CD8-positive, alpha-beta memory T cell (primary cell): ENCODE results near the gene HES2. TPM values are rescaled to one million over a fixed set of nuclear protein-coding genes. Genes with fewer than 3 reads are reported as not detected.
A peak's percentile ranks its signal among the peaks of the same experiment; 100 is the strongest.

ENCODE experiments used
- CTCF ChIA-PET: fragments of 350-600 bp; sonication (Branson Sonifier 250); formaldehyde crosslinking; loops from one replicate; lab custom pipeline; 2021; ENCODE audit warnings: antibody characterized with exemption; lab: Charles Lee
- POLR2A ChIA-PET: fragments of 350-600 bp; sonication (Branson Sonifier 250); formaldehyde crosslinking; loops from one replicate; lab custom pipeline; 2021; ENCODE audit warnings: antibody characterized with exemption; lab: Charles Lee
- DNase-seq, 5 donors: peaks; one replicate each; pipeline versions ENCODE4 v3.0.0 to v3.0.0-alpha.2; 2020 to 2022; ENCODE audit warnings: mixed read lengths in 1 of 5
- H3K27ac ChIP-seq: one replicate; pipeline ENCODE4 v1.7.0; 2013; ENCODE audit warnings: low read depth, mild to moderate bottlenecking, low read length, moderate library complexity
- H3K27me3 ChIP-seq: 2 replicates; pipeline ENCODE4 v1.7.0; 2013; ENCODE audit warnings: low read length, mild to moderate bottlenecking; ENCODE audit not compliant: insufficient read depth, poor library complexity, severe bottlenecking
- H3K36me3 ChIP-seq: 2 replicates; pipeline ENCODE4 v1.7.0; 2013; ENCODE audit warnings: mild to moderate bottlenecking, low read length, moderate library complexity; ENCODE audit not compliant: insufficient read depth
- H3K4me1 ChIP-seq: 2 replicates; pipeline ENCODE4 v1.7.0; 2013; ENCODE audit warnings: mild to moderate bottlenecking, low read length, moderate library complexity; ENCODE audit not compliant: insufficient read depth
- H3K4me3 ChIP-seq: 2 replicates; pipeline ENCODE4 v1.7.0; 2013; ENCODE audit warnings: mild to moderate bottlenecking, low read length
- H3K9me3 ChIP-seq: 2 replicates; pipeline ENCODE4 v1.7.0; 2013; ENCODE audit warnings: mild to moderate bottlenecking, low read length
- H3K27ac Mint-ChIP-seq, 8 donors: one replicate each; pipeline ENCODE4 v1.8.0; 2020 to 2021; ENCODE audit warnings: mixed read lengths in 8 of 8, mild to moderate bottlenecking in 6 of 8, inconsistent platforms in 3 of 8, moderate library complexity in 3 of 8
- H3K27me3 Mint-ChIP-seq, 2 donors: one replicate each; pipeline ENCODE4 v1.8.0; 2020 to 2021; ENCODE audit warnings: mixed read lengths in 2 of 2, mild to moderate bottlenecking in 1 of 2, moderate library complexity in 1 of 2
- H3K36me3 Mint-ChIP-seq, 3 donors: one replicate each; pipeline ENCODE4 v1.8.0; 2020 to 2021; ENCODE audit warnings: mixed read lengths in 3 of 3, inconsistent platforms in 1 of 3, mild to moderate bottlenecking in 1 of 3
- H3K4me1 Mint-ChIP-seq, 3 donors: one replicate each; pipeline ENCODE4 v1.8.0; 2020 to 2021; ENCODE audit warnings: mixed read lengths in 3 of 3, inconsistent platforms in 1 of 3, mild to moderate bottlenecking in 1 of 3
- H3K4me3 Mint-ChIP-seq, 7 donors: one replicate each; pipeline ENCODE4 v1.8.0; 2020 to 2021; ENCODE audit warnings: mixed read lengths in 7 of 7, mild to moderate bottlenecking in 6 of 7, moderate library complexity in 4 of 7, inconsistent platforms in 2 of 7
- H3K9me3 Mint-ChIP-seq, 5 donors: one replicate each; pipeline ENCODE4 v1.8.0; 2020 to 2022; ENCODE audit warnings: mixed read lengths in 5 of 5, mild to moderate bottlenecking in 3 of 5, moderate library complexity in 2 of 5, inconsistent platforms in 1 of 5
- polyA plus RNA-seq: library from polyadenylated mRNA; unstranded; fragments of 300-500 nt; fragmentation: Illumina TruSeq; gene quantifications from one replicate; pipeline ENCODE4 v1.2.3, GENCODE V29; 2021
- total RNA-seq, 2 experiments: library from RNA; stranded (reverse); gene quantifications; one replicate each; pipeline ENCODE4 v1.2.3, GENCODE V29; 2021

The HES2 gene
- total and polyA plus RNA-seq, 3 experiments from 2014 or later = 0.18 to 0.35 TPM; not detected in 1

DNA sequence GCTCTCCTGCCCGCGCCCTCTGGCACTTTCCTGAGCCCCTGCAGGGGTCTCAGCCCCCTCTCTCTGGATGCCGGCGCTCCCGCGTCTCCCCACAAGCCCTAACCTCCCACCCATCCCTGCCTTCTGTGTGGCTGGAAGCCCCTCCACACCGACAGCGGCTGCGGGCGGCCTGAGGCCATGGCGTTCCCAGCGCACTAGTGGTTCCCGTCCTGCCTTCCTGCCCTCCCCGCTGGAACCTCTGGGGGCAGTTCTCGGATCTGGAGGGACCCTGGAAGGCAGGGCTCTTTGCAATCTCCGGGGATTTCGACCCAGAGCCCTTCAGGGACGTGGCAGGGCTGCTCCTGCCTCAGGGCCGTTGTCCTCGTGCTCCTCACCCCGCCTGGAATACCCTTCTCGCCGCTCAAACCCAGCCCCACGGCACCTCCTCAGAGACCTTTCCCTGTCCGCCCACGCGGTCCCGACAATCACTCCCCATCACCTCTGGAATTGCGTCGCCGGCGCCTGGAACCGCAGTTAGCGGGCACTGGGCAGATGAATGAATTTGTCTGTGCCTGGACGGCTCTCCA lies 4.4 kb upstream of the HES2 start:
- CTCF ChIA-PET = interaction anchor here (0.7 to 6.4 kb wide), 21 partner anchors 10 to 221 kb away, joined by 3 to 92 read pairs (median 3); partner anchors contain the start of genes NOL9, PLEKHG5, TAS1R1 and TNFRSF25
- no peak overlapping the region for H3K27ac ChIP-seq
- peak overlapping the region in 1 of 8 donors; percentile 29 for H3K27ac Mint-ChIP-seq
- no peaks in the 10 kb centered on the region for H3K36me3 Mint-ChIP-seq
- DNase-seq = no peak
- POLR2A ChIA-PET = no interaction called here
- H3K4me1 Mint-ChIP-seq = peaks cover 9 to 28% (median 17%) of the 10 kb centered on the region in 3 donors
- H3K4me3 Mint-ChIP-seq = peak overlapping the region; percentile 63 to 84 (median 66)
- no peaks in the 10 kb centered on the region for H3K9me3 ChIP-seq
- H3K4me1 ChIP-seq = peaks cover 16% of the 10 kb centered on the region
- no peaks in the 10 kb centered on the region for H3K9me3 Mint-ChIP-seq
- H3K4me3 ChIP-seq = peak overlapping the region; percentile 32
- H3K27me3 ChIP-seq = peaks cover 40% of the 10 kb centered on the region
- peaks cover 36 to 42% of the 10 kb centered on the region in 2 donors for H3K27me3 Mint-ChIP-seq
- no peaks in the 10 kb centered on the region for H3K36me3 ChIP-seq

DNA sequence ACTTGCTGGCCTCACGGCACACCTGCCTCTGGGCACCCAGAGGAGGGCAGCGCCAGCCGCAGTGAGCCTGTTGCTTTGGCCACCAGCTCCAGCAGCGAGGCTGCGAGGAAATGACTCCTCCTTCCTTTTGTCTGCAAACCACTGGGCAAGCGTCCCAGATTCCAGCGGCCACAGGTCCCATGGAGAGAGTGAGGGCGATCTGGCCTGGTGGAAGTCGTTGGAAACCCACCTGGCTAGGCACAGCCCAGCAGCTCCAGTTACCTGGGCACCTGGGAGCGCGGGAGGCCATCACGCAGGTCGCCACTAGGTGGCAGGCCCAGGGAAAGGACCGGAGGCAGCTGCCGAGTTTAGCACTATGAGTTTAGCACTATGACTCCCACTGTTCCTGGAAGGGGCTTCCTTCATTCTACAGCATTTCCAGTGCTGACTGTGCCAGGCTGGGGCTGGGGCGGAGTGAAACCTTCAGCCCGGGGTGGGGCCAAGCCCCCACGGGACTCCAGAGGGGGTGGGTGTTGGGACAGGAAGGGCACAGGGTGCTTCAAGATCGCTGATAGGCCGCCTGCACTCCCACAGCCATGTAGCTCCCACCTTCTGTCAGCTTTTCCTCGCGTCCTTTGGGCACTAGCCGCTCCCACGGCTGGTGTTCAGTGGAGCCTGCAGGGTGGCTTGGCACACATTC lies 3.7 kb upstream of the HES2 start:
- H3K4me1 ChIP-seq = peaks cover 16% of the 10 kb centered on the region
- peak; percentile 51 to 73 (median 58) for DNase-seq
- POLR2A ChIA-PET = interaction anchor here (0.6 kb wide), 2 partner anchors 40 to 66 kb away, joined by 4 to 6 read pairs; no protein-coding TSS in a partner anchor
- H3K27ac ChIP-seq = no peak overlapping the region
- peak overlapping the region; percentile 32 for H3K4me3 ChIP-seq
- Mint-ChIP-seq H3K27me3 (peaks cover 35 to 44% of the 10 kb centered on the region in 2 donors), H3K4me1 (peaks cover 9 to 29% (median 17%) of the 10 kb centered on the region in 3 donors), H3K9me3 (no peaks in the 10 kb centered on the region), H3K4me3 (peak overlapping the region; percentile 50 to 76 (median 66)), H3K27ac (no peak overlapping the region), H3K36me3 (no peaks in the 10 kb centered on the region)
- CTCF ChIA-PET = interaction anchor here (0.7 to 6.4 kb wide), 33 partner anchors 9 to 223 kb away, joined by 3 to 92 read pairs (median 3); partner anchors contain the start of genes NOL9, PLEKHG5, TAS1R1 and TNFRSF25
- no peaks in the 10 kb centered on the region for H3K36me3 ChIP-seq
- H3K27me3 ChIP-seq = peaks cover 42% of the 10 kb centered on the region
- no peaks in the 10 kb centered on the region for H3K9me3 ChIP-seq

DNA sequence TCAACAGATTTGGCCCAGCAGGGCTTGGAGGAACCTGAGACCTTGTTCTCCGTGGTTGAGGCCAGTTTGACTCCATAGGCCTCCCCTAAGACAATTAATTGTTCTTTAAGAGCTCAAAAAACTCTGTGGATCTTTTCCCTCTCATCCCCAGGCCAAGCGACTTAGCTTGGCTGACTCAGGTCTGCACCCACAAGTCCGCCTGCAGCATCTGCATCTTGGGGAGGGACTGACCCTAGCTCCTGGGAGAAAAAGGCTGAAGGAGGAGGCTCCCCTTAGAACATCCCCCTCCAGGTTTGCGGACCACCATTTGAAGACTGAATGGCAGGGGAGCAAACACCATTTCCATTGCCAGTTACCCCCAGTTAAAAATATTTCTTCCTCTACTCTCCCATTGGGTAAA lies 1.5 kb upstream of the HES2 start:
- Histone ChIP-seq H3K4me1 (peaks cover 16% of the 10 kb centered on the region), H3K4me3 (no peak overlapping the region), H3K9me3 (no peaks in the 10 kb centered on the region), H3K36me3 (no peaks in the 10 kb centered on the region), H3K27me3 (peaks cover 64% of the 10 kb centered on the region), H3K27ac (no peak overlapping the region)
- ChIA-PET POLR2A (no interaction called here), CTCF (interaction anchor here (1.1 to 6.4 kb wide), 4 partner anchors 9 to 174 kb away, joined by 3 to 92 read pairs (median 6); partner anchors contain the start of genes NOL9 and TAS1R1)
- peak overlapping the region in 3 of 7 donors; percentile 3 to 46 (median 38) for H3K4me3 Mint-ChIP-seq
- H3K4me1 Mint-ChIP-seq = peaks cover 9 to 29% (median 17%) of the 10 kb centered on the region in 3 donors
- no peak overlapping the region for H3K27ac Mint-ChIP-seq
- no peaks in the 10 kb centered on the region for H3K9me3 Mint-ChIP-seq
- DNase-seq = no peak
- peaks cover 51 to 55% of the 10 kb centered on the region in 2 donors for H3K27me3 Mint-ChIP-seq
- H3K36me3 Mint-ChIP-seq = no peaks in the 10 kb centered on the region

DNA sequence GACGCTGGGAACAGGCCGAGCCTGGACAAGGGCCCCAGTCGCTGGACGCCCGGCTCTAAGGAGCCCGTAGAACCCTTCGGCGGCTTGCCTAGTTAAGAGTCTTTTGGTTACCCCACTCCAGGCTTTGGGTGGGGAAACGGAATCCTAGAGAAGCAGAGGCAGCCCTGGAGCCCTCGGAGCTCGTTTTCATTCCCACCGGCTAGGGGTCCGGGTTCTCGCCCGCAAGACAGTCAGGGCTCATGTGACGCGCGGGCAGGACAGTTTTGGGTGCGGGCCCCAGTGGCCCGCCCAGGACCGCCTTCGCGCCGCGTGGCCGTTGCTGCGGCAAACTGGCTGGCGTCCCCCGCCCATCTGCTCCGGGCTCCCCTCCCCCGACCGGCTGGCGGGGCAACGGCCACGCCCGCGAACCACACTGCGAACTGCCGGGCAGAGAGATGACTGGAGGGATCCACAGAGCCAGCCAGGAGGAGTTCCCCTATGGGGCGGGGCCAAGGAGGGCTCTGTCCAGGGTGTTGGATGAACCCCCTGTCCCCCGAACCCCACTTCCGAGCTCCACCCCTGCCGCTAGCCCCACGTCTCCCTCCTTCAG lies 829 bp upstream of the HES2 start:
- no peak overlapping the region for H3K27ac ChIP-seq
- Mint-ChIP-seq H3K27ac (no peak overlapping the region), H3K9me3 (no peaks in the 10 kb centered on the region), H3K27me3 (peaks cover 57 to 58% of the 10 kb centered on the region in 2 donors), H3K4me3 (peak overlapping the region in 4 of 7 donors; percentile 12 to 50 (median 34)), H3K36me3 (no peaks in the 10 kb centered on the region), H3K4me1 (peaks cover 9 to 29% (median 17%) of the 10 kb centered on the region in 3 donors)
- peaks cover 16% of the 10 kb centered on the region for H3K4me1 ChIP-seq
- ChIA-PET CTCF (interaction anchor here (0.8 to 6.4 kb wide), 7 partner anchors 10 to 176 kb away, joined by 3 to 92 read pairs (median 3); no protein-coding TSS in a partner anchor), POLR2A (no interaction called here)
- no peaks in the 10 kb centered on the region for H3K9me3 ChIP-seq
- H3K27me3 ChIP-seq = peaks cover 66% of the 10 kb centered on the region
- no peak for DNase-seq
- no peaks in the 10 kb centered on the region for H3K36me3 ChIP-seq
- H3K4me3 ChIP-seq = no peak overlapping the region

DNA sequence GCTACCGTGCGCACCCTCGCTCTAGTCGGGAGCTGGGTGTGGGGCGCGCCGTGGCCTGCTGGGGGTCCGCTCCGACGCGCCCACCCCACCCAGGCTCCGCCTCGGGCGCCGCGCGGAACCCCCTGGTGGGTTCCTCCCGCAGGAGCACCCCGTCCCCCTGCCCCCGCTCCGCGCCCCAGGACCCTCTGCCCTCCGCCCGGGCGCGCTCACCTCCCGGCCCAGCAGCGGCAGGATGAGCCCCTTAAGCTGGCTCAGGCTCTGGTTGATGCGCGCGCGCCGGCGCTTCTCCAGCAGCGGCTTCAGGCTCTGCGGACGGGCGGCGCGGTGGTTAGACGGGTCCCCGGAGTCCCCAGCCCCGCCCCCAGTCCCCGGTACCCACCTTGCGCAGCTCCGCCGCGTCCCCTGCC lies 319 bp downstream of the HES2 start:
- Mint-ChIP-seq H3K36me3 (no peaks in the 10 kb centered on the region), H3K9me3 (no peaks in the 10 kb centered on the region)

DNA sequence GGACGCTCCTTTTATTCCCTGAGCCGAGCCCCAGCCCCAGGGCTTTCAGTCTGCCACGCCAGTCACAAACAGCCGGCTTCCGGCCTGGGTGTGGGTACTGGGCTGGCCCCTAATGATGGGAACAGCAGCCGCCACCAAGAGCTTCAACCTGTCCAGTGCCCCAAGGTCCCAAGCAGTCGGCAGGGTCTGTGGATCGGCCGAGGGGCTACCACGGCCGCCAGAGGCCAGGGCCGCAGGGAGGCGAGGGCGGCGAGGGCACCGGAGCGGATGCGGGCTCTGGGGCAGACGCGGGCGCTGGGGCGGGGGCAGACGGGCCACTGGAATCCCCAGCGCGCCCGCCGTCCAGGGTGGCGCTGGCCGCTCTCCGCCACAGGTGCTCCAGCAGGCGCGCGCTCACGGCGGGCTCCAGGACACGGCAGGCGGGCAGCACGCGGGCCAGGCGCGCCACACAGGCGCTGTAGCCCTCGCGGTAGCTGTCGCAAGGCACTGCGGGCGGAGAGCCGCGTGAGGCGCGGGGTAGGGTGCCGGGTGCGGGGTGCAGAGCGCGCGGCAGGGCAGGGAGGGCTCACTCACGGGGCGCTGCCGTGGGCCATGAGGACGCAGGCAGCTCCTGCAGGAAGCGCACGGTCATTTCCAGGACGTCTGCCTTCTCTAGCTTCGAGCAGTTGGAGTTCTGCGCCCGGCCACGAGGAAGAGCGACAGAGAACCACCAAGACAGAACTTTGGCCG lies 887 bp downstream of the HES2 start:
- Histone ChIP-seq H3K9me3 (no peaks in the 10 kb centered on the region), H3K27me3 (peaks cover 70% of the 10 kb centered on the region), H3K4me3 (no peak overlapping the region), H3K36me3 (no peaks in the 10 kb centered on the region), H3K4me1 (peaks cover 14% of the 10 kb centered on the region), H3K27ac (no peak overlapping the region)
- DNase-seq = no peak
- Mint-ChIP-seq H3K27me3 (peaks cover 66% of the 10 kb centered on the region in 2 donors), H3K27ac (no peak overlapping the region), H3K4me3 (peak overlapping the region in 2 of 7 donors; percentile 38 to 49), H3K4me1 (peaks cover 6 to 26% (median 15%) of the 10 kb centered on the region in 3 donors), H3K9me3 (no peaks in the 10 kb centered on the region), H3K36me3 (no peaks in the 10 kb centered on the region)
- ChIA-PET POLR2A (no interaction called here), CTCF (interaction anchor here (1.5 to 6.4 kb wide), 2 partner anchors 14 to 20 kb away, joined by 5 to 92 read pairs; no protein-coding TSS in a partner anchor)

More for the DNA sequence above, 319 bp downstream of the HES2 start:
- no peak overlapping the region for H3K4me3 ChIP-seq
- H3K4me1 ChIP-seq = peaks cover 18% of the 10 kb centered on the region
- Mint-ChIP-seq H3K4me3 (peak overlapping the region in 1 of 7 donors; percentile 49), H3K4me1 (peaks cover 11 to 31% (median 18%) of the 10 kb centered on the region in 3 donors), H3K27ac (no peak overlapping the region), H3K27me3 (peaks cover 65 to 68% of the 10 kb centered on the region in 2 donors)
- no peak for DNase-seq
- no peaks in the 10 kb centered on the region for H3K36me3 ChIP-seq
- CTCF ChIA-PET = interaction anchor here (1.1 to 6.4 kb wide), 5 partner anchors 13 to 175 kb away, joined by 3 to 92 read pairs (median 4); no protein-coding TSS in a partner anchor
- POLR2A ChIA-PET = no interaction called here
- peaks cover 73% of the 10 kb centered on the region for H3K27me3 ChIP-seq
- H3K27ac ChIP-seq = no peak overlapping the region
- no peaks in the 10 kb centered on the region for H3K9me3 ChIP-seq

DNA sequence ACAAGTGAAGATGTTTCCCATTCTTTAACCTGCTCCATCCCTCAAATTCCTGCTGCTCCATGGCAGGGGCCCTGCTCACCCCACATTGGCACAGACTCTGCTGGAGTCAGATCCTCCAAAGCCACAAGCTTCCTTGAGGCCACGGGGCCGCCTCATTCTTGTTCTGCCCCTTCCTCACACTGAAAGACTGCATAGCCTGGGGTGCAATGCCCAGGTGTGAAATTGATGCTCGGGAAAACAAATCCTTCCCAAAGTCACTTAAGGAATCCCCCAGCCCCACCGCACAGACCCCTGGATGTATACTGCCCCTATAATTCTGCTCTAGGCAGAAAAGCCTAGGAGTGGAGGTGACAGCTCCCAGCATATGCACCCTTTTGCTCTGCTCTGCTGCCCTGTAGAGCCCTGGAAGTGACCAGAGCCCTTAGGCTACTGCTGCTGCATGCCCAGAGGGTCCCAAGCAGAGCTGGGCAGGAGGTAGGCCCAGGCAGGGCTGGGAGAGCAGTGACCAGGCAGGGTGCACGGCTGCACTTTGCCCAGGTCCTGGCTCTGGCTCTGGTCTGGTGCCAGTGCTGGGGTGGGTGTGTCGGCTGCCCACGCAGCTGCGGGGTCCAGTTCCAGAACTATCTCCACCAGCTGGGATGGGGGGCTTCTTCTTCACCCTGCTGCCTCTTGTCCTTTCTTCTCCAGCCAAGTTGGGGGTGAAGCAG lies 1.6 kb downstream of the HES2 start:
- Histone ChIP-seq H3K27ac (no peak overlapping the region), H3K36me3 (no peaks in the 10 kb centered on the region), H3K4me3 (no peak overlapping the region), H3K4me1 (peaks cover 8% of the 10 kb centered on the region), H3K27me3 (peaks cover 64% of the 10 kb centered on the region), H3K9me3 (no peaks in the 10 kb centered on the region)
- Mint-ChIP-seq H3K27ac (no peak overlapping the region), H3K4me3 (peak overlapping the region in 1 of 7 donors; percentile 20), H3K36me3 (no peaks in the 10 kb centered on the region), H3K27me3 (peaks cover 65% of the 10 kb centered on the region in 2 donors), H3K9me3 (no peaks in the 10 kb centered on the region), H3K4me1 (peaks cover 5 to 20% (median 10%) of the 10 kb centered on the region in 3 donors)
- DNase-seq = no peak
- CTCF ChIA-PET = interaction anchor here (0.6 to 6.4 kb wide), 2 partner anchors 9 to 20 kb away, joined by 3 to 92 read pairs; no protein-coding TSS in a partner anchor
- POLR2A ChIA-PET = no interaction called here
